Astrocyte (in vitro differentiated cells and primary cell): ENCODE data around the gene AKT3. TPM values are rescaled to one million over a fixed set of nuclear protein-coding genes. Genes with fewer than 3 reads are reported as not detected.
"Not testable (repeated sequence)": the region's sequence is repeated elsewhere in the genome, so short reads cannot be mapped to it uniquely, and the experiment has no call there.

Source experiments
- DNase-seq: peaks from one replicate; pipeline ENCODE4 v3.0.0-alpha.2; 2010; ENCODE audit warnings: low read depth
- FAIRE-seq: peaks from 2 replicates; lab custom pipeline; 2011; peaks lifted over from hg19 to GRCh38; lab: Jason Lieb, UNC
- H2AFZ ChIP-seq: 2 replicates; pipeline ENCODE4 v1.6.0; 2012; ENCODE audit warnings: low read depth, low read length, inconsistent platforms
- H3K27ac ChIP-seq: 2 replicates; pipeline ENCODE4 v1.5.1; 2011; ENCODE audit warnings: low read depth, low read length, inconsistent platforms
- H3K27me3 ChIP-seq: 2 replicates; pipeline ENCODE4 v1.6.0; 2011; ENCODE audit warnings: low read length, inconsistent platforms; ENCODE audit not compliant: insufficient read depth
- H3K36me3 ChIP-seq: 2 replicates; pipeline ENCODE4 v1.5.1; 2011; ENCODE audit warnings: low read length, inconsistent platforms; ENCODE audit not compliant: insufficient read depth
- H3K4me1 ChIP-seq: 2 replicates; pipeline ENCODE4 v1.5.1; 2011; ENCODE audit warnings: low read length, inconsistent platforms; ENCODE audit not compliant: insufficient read depth
- H3K4me2 ChIP-seq: 2 replicates; pipeline ENCODE4 v1.6.0; 2012; ENCODE audit warnings: low read length, inconsistent platforms
- H3K4me3 ChIP-seq: 2 replicates; pipeline ENCODE4 v1.5.1; 2011; ENCODE audit warnings: low read depth, mild to moderate bottlenecking, low read length, inconsistent platforms; ENCODE audit not compliant: insufficient read depth
- H3K79me2 ChIP-seq: 2 replicates; pipeline ENCODE4 v1.6.0; 2012; ENCODE audit warnings: mild to moderate bottlenecking, low read length, inconsistent platforms; ENCODE audit not compliant: insufficient read depth
- H3K9ac ChIP-seq: 2 replicates; pipeline ENCODE4 v1.6.0; 2012; ENCODE audit warnings: mild to moderate bottlenecking, low read length, inconsistent platforms
- H3K9me3 ChIP-seq: 2 replicates; pipeline ENCODE4 v1.5.1; 2012; ENCODE audit warnings: low read depth, mild to moderate bottlenecking, low read length, inconsistent platforms; ENCODE audit not compliant: insufficient read depth
- H4K20me1 ChIP-seq: 2 replicates; pipeline ENCODE4 v1.6.0; 2012; ENCODE audit warnings: low read length, inconsistent platforms; ENCODE audit not compliant: insufficient read depth
- H3K27ac Mint-ChIP-seq: one replicate; pipeline ENCODE4 v1.8.0; 2021; ENCODE audit warnings: mild to moderate bottlenecking, mixed read lengths; ENCODE audit not compliant: unreplicated experiment
- H3K27me3 Mint-ChIP-seq: one replicate; pipeline ENCODE4 v1.8.0; 2021; ENCODE audit warnings: low read depth, mixed read lengths; ENCODE audit not compliant: unreplicated experiment
- H3K36me3 Mint-ChIP-seq: one replicate; pipeline ENCODE4 v1.8.0; 2021; ENCODE audit warnings: low read depth, mixed read lengths; ENCODE audit not compliant: unreplicated experiment
- H3K4me1 Mint-ChIP-seq: one replicate; pipeline ENCODE4 v1.8.0; 2021; ENCODE audit warnings: low read depth, mixed read lengths; ENCODE audit not compliant: unreplicated experiment
- H3K4me3 Mint-ChIP-seq: one replicate; pipeline ENCODE4 v1.8.0; 2021; ENCODE audit warnings: mild to moderate bottlenecking, moderate library complexity, mixed read lengths; ENCODE audit not compliant: unreplicated experiment
- H3K9me3 Mint-ChIP-seq: one replicate; pipeline ENCODE4 v1.8.0; 2021; ENCODE audit warnings: mild to moderate bottlenecking, mixed read lengths; ENCODE audit not compliant: unreplicated experiment
- EZH2 ChIP-seq: IDR thresholded peaks from 2 replicates; pipeline ENCODE4 v1.6.1; 2012; ENCODE audit warnings: mild to moderate bottlenecking, low read length, inconsistent platforms; ENCODE audit not compliant: insufficient read depth
- total RNA-seq: library from RNA; stranded (reverse); gene quantifications from 2 replicates; pipeline ENCODE4 v1.2.1, GENCODE V29; 2021
- TF ChIP-seq, protein P1 (sequence below): IDR thresholded peaks from 2 replicates; pipeline ENCODE4 v1.5.1; 2011; ENCODE audit warnings: low read depth, mild to moderate bottlenecking, inconsistent platforms, low read length, moderate library complexity; ENCODE audit not compliant: insufficient read depth

AKT3 gene
- total RNA-seq, 1 donor from 2014 or later, result 64.5 TPM

DNA sequence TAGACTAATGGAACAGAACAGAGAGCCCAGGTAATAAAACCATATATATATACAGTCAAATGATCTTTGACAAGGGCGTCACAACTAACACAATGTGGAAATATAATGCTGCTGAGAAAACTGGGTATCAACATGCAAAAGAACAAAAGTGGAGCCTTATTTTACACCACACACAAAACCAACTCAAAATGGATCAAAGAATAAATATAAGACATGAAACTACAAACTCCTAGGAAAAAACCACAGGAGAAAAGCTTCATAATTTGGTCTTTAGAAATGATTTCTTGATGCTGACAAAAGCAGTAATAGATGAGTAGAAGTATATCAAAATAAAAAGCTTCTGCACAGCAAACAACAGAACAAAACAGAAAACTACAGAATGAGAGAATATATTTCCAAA is 192.2 kb downstream of the AKT3 start:
- no peak for FAIRE-seq

DNA sequence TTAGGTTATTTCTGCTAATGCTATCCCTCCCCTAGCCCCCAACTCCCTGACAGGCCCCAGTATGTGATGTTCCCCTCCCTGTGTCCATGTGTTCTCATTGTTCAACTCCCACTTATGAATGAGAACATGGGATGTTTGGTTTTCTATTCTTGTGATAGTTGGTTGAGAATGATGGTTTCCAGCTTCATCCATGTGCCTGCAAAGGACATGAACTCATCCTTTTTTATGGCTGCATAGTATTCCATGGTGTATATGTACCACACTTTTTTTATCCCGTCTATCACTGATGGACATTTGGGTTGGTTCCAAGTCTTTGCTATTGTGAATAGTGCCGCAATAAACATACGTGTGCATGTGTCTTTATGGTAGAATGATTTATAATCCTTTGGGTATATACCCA is 200.5 kb downstream of the AKT3 start:
- H3K9me3 Mint-ChIP-seq, result peaks cover 15% of the 10 kb centered on the region
- H3K9ac ChIP-seq, H3K27ac Mint-ChIP-seq, H3K27me3 ChIP-seq, H3K4me2 ChIP-seq, H3K79me2 ChIP-seq, H3K36me3 ChIP-seq, H3K27ac ChIP-seq, H3K4me3 ChIP-seq, H3K4me1 Mint-ChIP-seq, FAIRE-seq, DNase-seq, H3K27me3 Mint-ChIP-seq, H4K20me1 ChIP-seq, H3K4me1 ChIP-seq, H3K4me3 Mint-ChIP-seq, H3K9me3 ChIP-seq, H2AFZ ChIP-seq: not testable (repeated sequence)
- H3K36me3 Mint-ChIP-seq, result peaks cover 28% of the 10 kb centered on the region

More for the DNA sequence above, 192.2 kb downstream of the AKT3 start:
- Histone ChIP-seq H3K79me2 (no peaks in the 10 kb centered on the region), H3K9me3 (no peaks in the 10 kb centered on the region), H4K20me1 (no peaks in the 10 kb centered on the region), H3K36me3 (no peaks in the 10 kb centered on the region), H3K27ac (no peak overlapping the region), H3K4me3 (no peak overlapping the region), H3K27me3 (no peaks in the 10 kb centered on the region), H2AFZ (no peak overlapping the region), H3K9ac (no peak overlapping the region), H3K4me1 (no peaks in the 10 kb centered on the region), H3K4me2 (no peak overlapping the region)
- TF ChIP-seq, protein P1, sequence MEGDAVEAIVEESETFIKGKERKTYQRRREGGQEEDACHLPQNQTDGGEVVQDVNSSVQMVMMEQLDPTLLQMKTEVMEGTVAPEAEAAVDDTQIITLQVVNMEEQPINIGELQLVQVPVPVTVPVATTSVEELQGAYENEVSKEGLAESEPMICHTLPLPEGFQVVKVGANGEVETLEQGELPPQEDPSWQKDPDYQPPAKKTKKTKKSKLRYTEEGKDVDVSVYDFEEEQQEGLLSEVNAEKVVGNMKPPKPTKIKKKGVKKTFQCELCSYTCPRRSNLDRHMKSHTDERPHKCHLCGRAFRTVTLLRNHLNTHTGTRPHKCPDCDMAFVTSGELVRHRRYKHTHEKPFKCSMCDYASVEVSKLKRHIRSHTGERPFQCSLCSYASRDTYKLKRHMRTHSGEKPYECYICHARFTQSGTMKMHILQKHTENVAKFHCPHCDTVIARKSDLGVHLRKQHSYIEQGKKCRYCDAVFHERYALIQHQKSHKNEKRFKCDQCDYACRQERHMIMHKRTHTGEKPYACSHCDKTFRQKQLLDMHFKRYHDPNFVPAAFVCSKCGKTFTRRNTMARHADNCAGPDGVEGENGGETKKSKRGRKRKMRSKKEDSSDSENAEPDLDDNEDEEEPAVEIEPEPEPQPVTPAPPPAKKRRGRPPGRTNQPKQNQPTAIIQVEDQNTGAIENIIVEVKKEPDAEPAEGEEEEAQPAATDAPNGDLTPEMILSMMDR, result no peak
- no peak for TF ChIP-seq EZH2
- H3K4me3 Mint-ChIP-seq, result no peak overlapping the region
- no peaks in the 10 kb centered on the region for H3K27me3 Mint-ChIP-seq
- H3K4me1 Mint-ChIP-seq, result no peaks in the 10 kb centered on the region
- H3K9me3 Mint-ChIP-seq, result peaks cover 2% of the 10 kb centered on the region
- H3K36me3 Mint-ChIP-seq, result peaks cover 13% of the 10 kb centered on the region
- no peak overlapping the region for H3K27ac Mint-ChIP-seq
- DNase-seq, result no peak

DNA sequence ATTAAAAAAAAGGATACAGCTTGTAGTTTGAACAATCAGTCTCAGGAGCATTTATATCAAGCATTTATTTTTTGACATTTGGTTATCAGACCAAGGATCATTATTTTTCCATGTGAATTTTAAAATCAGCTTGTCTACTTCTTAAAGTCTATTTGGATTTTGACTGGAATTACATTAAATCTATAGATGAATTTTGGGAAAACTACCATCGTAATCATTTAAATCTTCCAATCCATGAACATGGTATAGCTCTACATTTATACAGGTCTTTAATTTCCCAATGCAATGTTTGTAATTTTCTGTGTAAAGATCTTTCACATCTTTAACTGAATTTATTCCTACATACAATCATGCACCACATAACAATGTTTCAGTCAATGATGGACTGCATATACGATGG is 203.2 kb downstream of the AKT3 start:
- no peak overlapping the region for H3K27ac ChIP-seq
- no peak overlapping the region for H3K4me2 ChIP-seq
- TF ChIP-seq, protein P1, result no peak
- no peak for TF ChIP-seq EZH2
- H3K27me3 Mint-ChIP-seq, result no peaks in the 10 kb centered on the region
- H3K36me3 ChIP-seq, result peaks cover 5% of the 10 kb centered on the region
- H3K9me3 ChIP-seq, result no peaks in the 10 kb centered on the region
- peaks cover 5% of the 10 kb centered on the region for H3K4me1 Mint-ChIP-seq
- no peaks in the 10 kb centered on the region for H3K79me2 ChIP-seq
- no peak overlapping the region for H2AFZ ChIP-seq
- peak; percentile 47 for FAIRE-seq
- H3K4me3 ChIP-seq, result no peak overlapping the region
- no peaks in the 10 kb centered on the region for H4K20me1 ChIP-seq
- no peak for DNase-seq
- no peak overlapping the region for H3K27ac Mint-ChIP-seq
- no peak overlapping the region for H3K9ac ChIP-seq
- H3K4me1 ChIP-seq, result no peaks in the 10 kb centered on the region
- H3K27me3 ChIP-seq, result no peaks in the 10 kb centered on the region
- no peak overlapping the region for H3K4me3 Mint-ChIP-seq
- H3K9me3 Mint-ChIP-seq, result peaks cover 11% of the 10 kb centered on the region
- H3K36me3 Mint-ChIP-seq, result peaks cover 33% of the 10 kb centered on the region
